HepG2 (cell line): ENCODE data around the gene POGLUT3. TPM values are rescaled to one million over a fixed set of nuclear protein-coding genes. Genes with fewer than 3 reads are reported as not detected.

Experiments used
- ATAC-seq: fragments of 200-7000 bp; cut with Tn5 transposase; 3 replicates; pipeline ENCODE4 v1.9.1; 2020; ENCODE audit warnings: mild to moderate bottlenecking, moderate library complexity
- BruUV-seq: library from RNA; stranded (reverse); fragments of 400-500 nt; replicated peaks from 2 replicates; lab custom pipeline; 2021; lab: Mats Ljungman, UMichigan
- CTCF ChIA-PET: fragments of 300-600 bp; formaldehyde crosslinking; extraction: SDS; loops from one replicate; lab custom pipeline; 2021; ENCODE audit warnings: low total read pairs, inconsistent platforms, low intra/inter-chr PET ratio; lab: Yijun Ruan, JAX
- POLR2A ChIA-PET: fragments of 350-600 bp; sonication (Branson Sonifier 250); formaldehyde crosslinking; loops from one replicate; lab custom pipeline; 2020; ENCODE audit warnings: antibody characterized with exemption, inconsistent platforms; lab: Yijun Ruan, JAX
- DNase-seq: peaks from one replicate; pipeline ENCODE4 v3.0.0-alpha.2; 2015; ENCODE audit warnings: low spot score
- FAIRE-seq: peaks from 3 replicates; lab custom pipeline; 2011; peaks lifted over from hg19 to GRCh38; lab: Jason Lieb, UNC
- H2AFZ ChIP-seq: one replicate; pipeline ENCODE4 v1.6.1; 2011; ENCODE audit warnings: low read length, inconsistent platforms
- H3K27ac ChIP-seq: fragments of 300-600 bp; 3 replicates; pipeline ENCODE4 v1.8.0; 2011; ENCODE audit warnings: mixed run types, mild to moderate bottlenecking, mixed read lengths, low read length, inconsistent platforms; ENCODE audit not compliant: insufficient read depth; ENCODE audit errors: extremely low read length
- H3K27me3 ChIP-seq, 2 experiments: fragments of 200-600 bp in 1 of 2; 2 replicates in 1 of 2; 3 replicates in 1 of 2; pipeline versions ENCODE4 v1.6.0 to v1.8.0; 2011; ENCODE audit warnings: low read length in 2 of 2, mild to moderate bottlenecking in 2 of 2, moderate library complexity in 2 of 2, inconsistent platforms in 1 of 2; ENCODE audit not compliant: insufficient read depth in 2 of 2, control insufficient read depth in 1 of 2
- H3K36me3 ChIP-seq, 2 experiments: fragments of 200-600 bp in 1 of 2; replicated peaks in 1 of 2; 2 replicates in 1 of 2; 3 replicates in 1 of 2; pipeline versions ENCODE4 v1.5.1 to v1.8.0; 2011; ENCODE audit warnings: low read length in 2 of 2, inconsistent platforms in 1 of 2; ENCODE audit not compliant: insufficient read depth in 2 of 2, control insufficient read depth in 1 of 2
- H3K4me1 ChIP-seq: 2 replicates; pipeline ENCODE4 v1.5.1; 2012; ENCODE audit warnings: low read length, inconsistent platforms; ENCODE audit not compliant: insufficient read depth
- H3K4me2 ChIP-seq: 2 replicates; pipeline ENCODE4 v1.6.0; 2011; ENCODE audit warnings: low read depth, low read length, inconsistent platforms
- H3K4me3 ChIP-seq, 3 experiments: fragments of 200-600 bp in 1 of 3; sonication (generic), shearing (Covaris generic) in 1 of 3; replicated peaks in 1 of 3; 2 replicates each; pipeline ENCODE4 v1.5.1; 2011 to 2016; ENCODE audit warnings: low read length in 3 of 3, inconsistent platforms in 2 of 3, low read depth in 2 of 3, mild to moderate bottlenecking in 2 of 3, control low read depth in 1 of 3, mixed read lengths in 1 of 3; ENCODE audit not compliant: insufficient read depth in 1 of 3
- H3K79me2 ChIP-seq: one replicate; pipeline ENCODE4 v1.6.1; 2011; ENCODE audit warnings: low read length, inconsistent platforms; ENCODE audit not compliant: insufficient read depth
- H3K9ac ChIP-seq: 2 replicates; pipeline ENCODE4 v1.6.0; 2011; ENCODE audit warnings: mild to moderate bottlenecking, low read depth, low read length, inconsistent platforms; ENCODE audit not compliant: insufficient read depth
- H3K9me3 ChIP-seq: 2 replicates; pipeline ENCODE4 v1.5.1; 2012; ENCODE audit warnings: mild to moderate bottlenecking, low read length
- H4K20me1 ChIP-seq: 2 replicates; pipeline ENCODE4 v1.6.0; 2011; ENCODE audit warnings: inconsistent platforms, mild to moderate bottlenecking, low read length, moderate library complexity; ENCODE audit not compliant: insufficient read depth
- ETV6 ChIP-seq: sonication (generic); formaldehyde crosslinking; conservative IDR thresholded peaks from 2 replicates; pipeline ENCODE4 v1.4.0; 2020; ENCODE audit warnings: missing genetic modification reagents
- SPEN ChIP-seq: sonication (generic); formaldehyde crosslinking; IDR thresholded peaks from 2 replicates; pipeline ENCODE4 v1.5.1; 2020; ENCODE audit warnings: low read depth, mild to moderate bottlenecking, missing genetic modification reagents
- ZNF513 ChIP-seq: sonication (generic); formaldehyde crosslinking; conservative IDR thresholded peaks from 2 replicates; pipeline ENCODE4 v1.5.0; 2020; ENCODE audit warnings: missing genetic modification reagents
- WGBS: methylation state at CpG from one replicate; pipeline ENCODE4 v1.1.6; 2017; ENCODE audit warnings: low lambda C conversion rate; 5-methylcytosine and 5-hydroxymethylcytosine counted together
- in situ Hi-C: cut with HindIII; loops from 2 replicates; pipeline ENCODE4 v1.10.0; 2017; ENCODE audit warnings: low pct_unique_long_range_greater_than_20kb; ENCODE audit not compliant: extremely low pct_ligation_motif_present
- intact Hi-C: fragments of 100-400 bp; cut with micrococcal nuclease; formaldehyde crosslinking; loops from one replicate; pipeline ENCODE4 v1.10.0; 2022; ENCODE audit not compliant: unreplicated experiment
- polyA plus RNA-seq, 8 experiments: library from polyadenylated mRNA; depleted of rRNA in 3 of 8; stranded (reverse) in 7 of 8; unstranded in 1 of 8; fragments of >200 nt; fragmentation: Illumina TruSeq in 4 of 8; extraction: Trizol in 4 of 8; gene quantifications; 2 replicates each; pipeline versions ENCODE4 v1.2.1 to v1.2.3, GENCODE V29; 2011 to 2016; ENCODE audit warnings: low read depth in 4 of 8, missing spikeins in 1 of 8, mixed read lengths in 1 of 8; ENCODE audit not compliant: insufficient read depth in 1 of 8
- total RNA-seq, 5 experiments: library from RNA; depleted of rRNA; stranded (reverse); fragments of >200 nt; fragmentation: Illumina TruSeq; extraction: Trizol; gene quantifications; 2 replicates each; pipeline ENCODE4 v1.2.3, GENCODE V29; 2016; ENCODE audit warnings: low read depth in 1 of 5
- TF ChIP-seq, protein P1 (sequence below): sonication (generic); formaldehyde crosslinking; IDR thresholded peaks from 2 replicates; pipeline ENCODE4 v1.4.0; 2020; ENCODE audit warnings: missing genetic modification reagents
- TF ChIP-seq, protein P2 (sequence below), 2 experiments: fragments of 450-650 bp in 1 of 2; sonication (generic) in 1 of 2; formaldehyde crosslinking in 1 of 2; IDR thresholded peaks; 2 replicates each; pipeline versions ENCODE4 v1.6.1 to v1.8.0; 2016 to 2022; ENCODE audit warnings: antibody characterized with exemption in 1 of 2, mild to moderate bottlenecking in 1 of 2, missing genetic modification reagents in 1 of 2

Gene POGLUT3
- total and polyA plus RNA-seq, 2 of the 13 experiments (the other 11 are each of a cell fraction or from before 2014, with no cell fraction given): 14.3 to 22.0 TPM

- Histone ChIP-seq H3K4me2 (peak overlapping the region; percentile 86), H3K9me3 (no peaks in the 10 kb centered on the region), H4K20me1 (no peaks in the 10 kb centered on the region), H3K4me3 (peak overlapping the region in 2 of 3 experiments; percentile 61 to 77; a peak in 3 of 6 replicates), H3K27me3 (no peaks in the 10 kb centered on the region), H3K36me3 (no peaks in the 10 kb centered on the region; a peak in 1 of 5 replicates), H3K9ac (peak overlapping the region; percentile 80; the same call in 1 of the 2 replicates), H3K27ac (no peak overlapping the region), H2AFZ (peak overlapping the region; percentile 51), H3K4me1 (peaks cover 47% of the 10 kb centered on the region), H3K79me2 (no peaks in the 10 kb centered on the region)
- FAIRE-seq: no peak
- TF ChIP-seq, protein P1, sequence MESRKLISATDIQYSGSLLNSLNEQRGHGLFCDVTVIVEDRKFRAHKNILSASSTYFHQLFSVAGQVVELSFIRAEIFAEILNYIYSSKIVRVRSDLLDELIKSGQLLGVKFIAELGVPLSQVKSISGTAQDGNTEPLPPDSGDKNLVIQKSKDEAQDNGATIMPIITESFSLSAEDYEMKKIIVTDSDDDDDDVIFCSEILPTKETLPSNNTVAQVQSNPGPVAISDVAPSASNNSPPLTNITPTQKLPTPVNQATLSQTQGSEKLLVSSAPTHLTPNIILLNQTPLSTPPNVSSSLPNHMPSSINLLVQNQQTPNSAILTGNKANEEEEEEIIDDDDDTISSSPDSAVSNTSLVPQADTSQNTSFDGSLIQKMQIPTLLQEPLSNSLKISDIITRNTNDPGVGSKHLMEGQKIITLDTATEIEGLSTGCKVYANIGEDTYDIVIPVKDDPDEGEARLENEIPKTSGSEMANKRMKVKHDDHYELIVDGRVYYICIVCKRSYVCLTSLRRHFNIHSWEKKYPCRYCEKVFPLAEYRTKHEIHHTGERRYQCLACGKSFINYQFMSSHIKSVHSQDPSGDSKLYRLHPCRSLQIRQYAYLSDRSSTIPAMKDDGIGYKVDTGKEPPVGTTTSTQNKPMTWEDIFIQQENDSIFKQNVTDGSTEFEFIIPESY (CRISPR knock-in tag): peak; percentile 46; the same call in 1 of the 2 replicates
- TF ChIP-seq, protein P2, sequence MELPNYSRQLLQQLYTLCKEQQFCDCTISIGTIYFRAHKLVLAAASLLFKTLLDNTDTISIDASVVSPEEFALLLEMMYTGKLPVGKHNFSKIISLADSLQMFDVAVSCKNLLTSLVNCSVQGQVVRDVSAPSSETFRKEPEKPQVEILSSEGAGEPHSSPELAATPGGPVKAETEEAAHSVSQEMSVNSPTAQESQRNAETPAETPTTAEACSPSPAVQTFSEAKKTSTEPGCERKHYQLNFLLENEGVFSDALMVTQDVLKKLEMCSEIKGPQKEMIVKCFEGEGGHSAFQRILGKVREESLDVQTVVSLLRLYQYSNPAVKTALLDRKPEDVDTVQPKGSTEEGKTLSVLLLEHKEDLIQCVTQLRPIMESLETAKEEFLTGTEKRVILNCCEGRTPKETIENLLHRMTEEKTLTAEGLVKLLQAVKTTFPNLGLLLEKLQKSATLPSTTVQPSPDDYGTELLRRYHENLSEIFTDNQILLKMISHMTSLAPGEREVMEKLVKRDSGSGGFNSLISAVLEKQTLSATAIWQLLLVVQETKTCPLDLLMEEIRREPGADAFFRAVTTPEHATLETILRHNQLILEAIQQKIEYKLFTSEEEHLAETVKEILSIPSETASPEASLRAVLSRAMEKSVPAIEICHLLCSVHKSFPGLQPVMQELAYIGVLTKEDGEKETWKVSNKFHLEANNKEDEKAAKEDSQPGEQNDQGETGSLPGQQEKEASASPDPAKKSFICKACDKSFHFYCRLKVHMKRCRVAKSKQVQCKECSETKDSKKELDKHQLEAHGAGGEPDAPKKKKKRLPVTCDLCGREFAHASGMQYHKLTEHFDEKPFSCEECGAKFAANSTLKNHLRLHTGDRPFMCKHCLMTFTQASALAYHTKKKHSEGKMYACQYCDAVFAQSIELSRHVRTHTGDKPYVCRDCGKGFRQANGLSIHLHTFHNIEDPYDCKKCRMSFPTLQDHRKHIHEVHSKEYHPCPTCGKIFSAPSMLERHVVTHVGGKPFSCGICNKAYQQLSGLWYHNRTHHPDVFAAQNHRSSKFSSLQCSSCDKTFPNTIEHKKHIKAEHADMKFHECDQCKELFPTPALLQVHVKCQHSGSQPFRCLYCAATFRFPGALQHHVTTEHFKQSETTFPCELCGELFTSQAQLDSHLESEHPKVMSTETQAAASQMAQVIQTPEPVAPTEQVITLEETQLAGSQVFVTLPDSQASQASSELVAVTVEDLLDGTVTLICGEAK (IDR thresholded peaks at IDR 0.05): no peak
- TF ChIP-seq, protein P2 (CRISPR knock-in tag; IDR thresholded peaks at IDR 0.05): no peak
- TF ChIP-seq ZNF513 (no peak), ETV6 (CRISPR knock-in tag) (no peak), SPEN (no peak)
- DNase-seq: no peak
- no TSS peak for BruUV-seq
- in situ Hi-C loops (no loop called here), intact Hi-C loops (loop anchor here (5.0 to 10.0 kb wide), 2 partner anchors 96 to 138 kb away; partner anchors contain the start of gene EXPH5)
- no peak for ATAC-seq
- ChIA-PET POLR2A (interaction anchor here (1.5 kb wide), 1 partner anchor 32 kb away, joined by 5 read pairs; the partner anchor contains the start of gene C11orf65), CTCF (no interaction called here)
- 92% methylated on average over 29 of the region's 29 CpGs for WGBS
These were observed 728 bp upstream of the POGLUT3 start for GRCh38 chr11:108498816-108499408.
